Measurements from ENCODE around the gene ZFHX2.

ZFHX2 gene

GRCh38 chr14:23514644-23514957, 37.0 kb downstream of the ZFHX2 start:
- DNase-seq = peak; percentile 57

- no peak for DNase-seq
These were observed 37.5 kb downstream of the ZFHX2 start for GRCh38 chr14:23513818-23514643.

- no peak for DNase-seq
These were observed 38.4 kb downstream of the ZFHX2 start for GRCh38 chr14:23513005-23513817.

GRCh38 chr14:23512156-23512555, 39.4 kb downstream of the ZFHX2 start:
- peak; percentile 23 for DNase-seq

- no peak for DNase-seq
These were observed 57.3 kb downstream of the ZFHX2 start for GRCh38 chr14:23494223-23494622.

- no peak for DNase-seq
These were observed 58.8 kb downstream of the ZFHX2 start for GRCh38 chr14:23492618-23493272.

GRCh38 chr14:23487216-23487615, 64.3 kb downstream of the ZFHX2 start:
- no peak for DNase-seq

GRCh38 chr14:23486036-23486435, 65.5 kb downstream of the ZFHX2 start:
- DNase-seq = no peak

GRCh38 chr14:23485326-23485725, 66.2 kb downstream of the ZFHX2 start:
- no peak for DNase-seq

- DNase-seq = peak; percentile 20
These were observed 68.2 kb downstream of the ZFHX2 start for GRCh38 chr14:23483236-23483854.

- no peak for DNase-seq
These were observed 68.8 kb downstream of the ZFHX2 start for GRCh38 chr14:23482823-23483148.

GRCh38 chr14:23481979-23482822, 69.4 kb downstream of the ZFHX2 start:
- DNase-seq = no peak

GRCh38 chr14:23481362-23481970, 70.1 kb downstream of the ZFHX2 start:
- DNase-seq = peak; percentile 41

- DNase-seq = peak; percentile 60
These were observed 73.3 kb downstream of the ZFHX2 start for GRCh38 chr14:23478109-23478759.

GRCh38 chr14:23470947-23471346, 80.6 kb downstream of the ZFHX2 start:
- no peak for DNase-seq
